ENCODE measurements around the gene TMEM232.

TMEM232 gene

DNA sequence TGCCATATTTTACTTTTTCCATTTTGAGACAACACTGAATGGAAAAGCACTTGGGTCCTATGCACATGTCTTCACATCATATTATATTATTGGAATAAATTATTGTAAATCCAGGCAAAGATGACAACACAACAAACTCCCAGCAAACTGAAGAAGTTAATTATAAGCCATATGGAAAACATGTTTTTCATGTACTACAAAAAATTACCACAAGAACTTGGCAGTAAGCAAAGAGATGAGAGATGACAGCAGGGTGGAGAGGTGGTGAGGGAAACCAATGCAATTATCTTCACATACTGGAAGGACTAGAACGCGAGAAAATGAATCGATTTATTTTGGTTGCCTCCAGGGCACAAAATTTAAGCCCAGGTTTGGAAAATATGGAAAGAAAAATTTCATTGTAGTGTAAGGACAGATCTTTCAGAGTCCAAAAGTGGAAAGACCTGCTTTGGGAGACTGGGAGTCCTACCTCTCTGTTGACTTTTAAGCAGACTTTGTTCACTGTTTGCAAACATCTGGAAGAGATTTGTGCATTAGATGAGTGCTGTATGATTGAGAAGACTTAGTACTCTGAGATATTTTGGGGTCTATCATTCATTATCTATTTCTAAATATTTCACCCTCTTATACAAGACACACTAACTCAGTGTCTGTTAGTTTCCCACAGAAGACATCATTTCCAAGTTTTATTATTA is 138.0 kb downstream of the TMEM232 start:
- no peak overlapping the region for H3K4me3 ChIP-seq (ENCODE audit: low read depth, low read length)
- TF ChIP-seq, protein P1, sequence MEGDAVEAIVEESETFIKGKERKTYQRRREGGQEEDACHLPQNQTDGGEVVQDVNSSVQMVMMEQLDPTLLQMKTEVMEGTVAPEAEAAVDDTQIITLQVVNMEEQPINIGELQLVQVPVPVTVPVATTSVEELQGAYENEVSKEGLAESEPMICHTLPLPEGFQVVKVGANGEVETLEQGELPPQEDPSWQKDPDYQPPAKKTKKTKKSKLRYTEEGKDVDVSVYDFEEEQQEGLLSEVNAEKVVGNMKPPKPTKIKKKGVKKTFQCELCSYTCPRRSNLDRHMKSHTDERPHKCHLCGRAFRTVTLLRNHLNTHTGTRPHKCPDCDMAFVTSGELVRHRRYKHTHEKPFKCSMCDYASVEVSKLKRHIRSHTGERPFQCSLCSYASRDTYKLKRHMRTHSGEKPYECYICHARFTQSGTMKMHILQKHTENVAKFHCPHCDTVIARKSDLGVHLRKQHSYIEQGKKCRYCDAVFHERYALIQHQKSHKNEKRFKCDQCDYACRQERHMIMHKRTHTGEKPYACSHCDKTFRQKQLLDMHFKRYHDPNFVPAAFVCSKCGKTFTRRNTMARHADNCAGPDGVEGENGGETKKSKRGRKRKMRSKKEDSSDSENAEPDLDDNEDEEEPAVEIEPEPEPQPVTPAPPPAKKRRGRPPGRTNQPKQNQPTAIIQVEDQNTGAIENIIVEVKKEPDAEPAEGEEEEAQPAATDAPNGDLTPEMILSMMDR (IDR thresholded peaks at IDR 0.05; ENCODE audit: low read depth, low read length) = no peak

DNA sequence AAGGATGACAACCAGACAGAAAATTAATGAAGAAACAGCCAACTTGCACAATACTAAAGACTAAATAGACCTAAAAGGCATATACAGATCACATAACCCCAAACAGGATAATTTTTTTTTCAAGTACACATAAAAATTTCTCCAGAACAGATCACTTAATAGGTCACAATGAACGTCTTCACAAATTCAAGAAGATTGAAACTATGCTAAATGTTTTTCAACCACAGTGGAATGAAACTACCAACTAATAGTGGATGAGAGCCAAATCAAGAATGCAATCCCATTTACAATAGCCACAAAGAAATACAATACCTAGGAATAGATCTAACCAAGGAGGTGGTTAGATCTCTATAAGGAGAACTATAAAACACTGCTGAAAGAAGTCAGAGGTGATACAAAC is 145.8 kb downstream of the TMEM232 start:
- H3K4me3 ChIP-seq (ENCODE audit: low read depth, low read length) = no peak overlapping the region
- TF ChIP-seq, protein P1 (IDR thresholded peaks at IDR 0.05; ENCODE audit: low read depth, low read length) = no peak

DNA sequence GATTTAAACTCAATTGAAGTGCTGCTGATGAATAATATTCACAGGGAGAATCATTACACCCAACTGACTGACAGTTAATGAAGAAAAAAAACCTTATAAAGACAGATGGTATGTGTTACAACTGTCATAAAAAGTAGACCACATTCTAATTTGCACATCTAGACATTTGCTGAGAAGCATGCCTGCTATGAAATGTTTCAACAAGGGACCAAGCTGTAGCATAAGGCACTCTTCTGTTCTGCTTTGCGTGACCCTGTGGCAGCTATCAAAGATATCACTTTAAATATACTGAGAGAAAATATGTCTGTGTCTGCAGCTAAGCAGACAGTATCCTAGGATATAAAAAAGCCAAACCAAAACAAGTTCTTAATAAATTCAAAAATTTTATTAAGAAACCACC is 153.7 kb downstream of the TMEM232 start:
- no peak overlapping the region for H3K4me3 ChIP-seq (ENCODE audit: low read depth, low read length)
- TF ChIP-seq, protein P1 (IDR thresholded peaks at IDR 0.05; ENCODE audit: low read depth, low read length) = no peak

DNA sequence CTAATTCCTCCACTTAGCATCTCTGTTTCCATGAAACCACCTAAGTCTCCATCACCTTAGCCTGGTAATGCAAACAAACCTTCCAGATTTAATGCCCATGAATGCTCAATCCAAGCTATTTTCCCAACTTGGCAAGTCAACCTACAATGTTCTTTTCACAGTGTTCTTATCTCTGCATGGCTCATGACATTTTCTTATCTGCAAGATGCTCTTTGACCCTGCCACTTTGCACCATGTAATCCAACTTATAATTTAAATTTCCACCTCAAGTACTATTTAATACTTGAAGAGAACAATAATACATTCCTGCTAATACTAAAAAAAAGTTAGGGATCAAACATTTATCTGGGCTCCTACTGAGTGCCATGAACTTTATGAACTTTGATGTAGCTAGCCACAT is 164.3 kb downstream of the TMEM232 start:
- TF ChIP-seq, protein P1 (IDR thresholded peaks at IDR 0.05; ENCODE audit: low read depth, low read length) = no peak
- no peak overlapping the region for H3K4me3 ChIP-seq (ENCODE audit: low read depth, low read length)

DNA sequence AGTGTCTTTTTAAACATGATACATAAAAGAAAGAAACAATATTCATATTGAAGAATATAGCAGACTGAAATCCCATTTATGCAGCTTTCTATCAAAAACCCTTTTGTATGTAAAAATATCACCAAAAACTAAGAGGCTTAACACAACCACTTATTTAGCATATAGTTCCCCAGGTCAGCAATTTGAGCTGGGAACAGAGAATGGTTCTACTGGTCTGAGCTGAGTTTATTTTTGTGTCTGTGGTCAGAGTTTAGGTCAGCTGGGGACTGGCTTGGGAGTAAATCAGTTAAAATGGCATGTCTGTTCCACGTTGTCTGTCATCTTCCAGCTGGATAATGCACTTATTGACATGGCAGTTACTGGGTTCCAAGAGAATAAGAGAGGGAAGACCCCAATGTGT is 165.0 kb downstream of the TMEM232 start:
- TF ChIP-seq, protein P1 (IDR thresholded peaks at IDR 0.05; ENCODE audit: low read depth, low read length) = no peak
- H3K4me3 ChIP-seq (ENCODE audit: low read depth, low read length) = no peak overlapping the region

DNA sequence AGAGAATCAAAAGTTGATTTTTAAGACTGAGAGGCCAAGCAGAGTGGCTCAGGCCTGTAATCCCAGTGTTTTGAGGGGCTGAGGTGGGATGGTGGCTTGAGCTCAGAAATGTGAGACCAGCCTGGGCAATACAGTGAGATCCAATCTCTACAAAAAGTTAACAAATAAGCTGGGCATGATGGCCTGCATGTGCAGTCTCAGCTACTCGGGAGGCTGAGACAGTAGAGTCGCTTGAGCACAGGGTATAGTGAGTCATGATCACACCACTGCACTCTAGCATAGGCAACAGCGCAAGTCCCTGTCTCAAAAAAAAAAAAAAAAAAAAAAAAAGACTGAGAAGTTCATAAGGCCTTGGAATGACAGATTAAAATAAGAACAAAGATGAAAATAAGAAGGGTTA is 177.2 kb downstream of the TMEM232 start:
- TF ChIP-seq, protein P1 (IDR thresholded peaks at IDR 0.05; ENCODE audit: low read depth, low read length) = no peak
- no peak overlapping the region for H3K4me3 ChIP-seq (ENCODE audit: low read depth, low read length)

DNA sequence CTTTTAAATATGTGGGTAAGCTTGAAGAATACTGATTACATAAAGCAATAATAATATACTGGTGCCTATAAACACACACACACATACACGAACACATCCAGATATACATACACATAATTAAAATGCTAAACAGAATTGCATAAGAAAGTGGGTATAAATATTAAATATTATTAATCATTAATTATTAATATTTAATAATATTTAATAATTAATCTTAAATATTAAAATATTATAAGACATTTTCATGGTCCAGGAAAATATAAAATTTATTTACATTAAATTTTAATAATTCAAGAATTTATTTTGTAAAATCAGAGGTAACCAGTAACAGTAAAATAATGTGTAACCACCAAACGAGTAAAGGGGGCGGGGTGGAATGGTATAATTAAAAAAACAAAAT is 178.3 kb downstream of the TMEM232 start:
- TF ChIP-seq, protein P1 (IDR thresholded peaks at IDR 0.05; ENCODE audit: low read depth, low read length) = no peak
- H3K4me3 ChIP-seq (ENCODE audit: low read depth, low read length) = no peak overlapping the region
